HG03457 (cell line): ENCODE data around the gene ST7.

Source experiments
- ATAC-seq: cut with Tn5 transposase; IDR thresholded peaks from one replicate; pipeline ENCODE4 v1.9.1; 2021; ENCODE audit warnings: moderate number of reproducible peaks; ENCODE audit not compliant: unreplicated experiment

Gene ST7

GRCh38 chr7:117176206-117176605 is 222.9 kb downstream of the ST7 start:
- no peak for ATAC-seq

- ATAC-seq = no peak
Observed at GRCh38 chr7:117178600-117178999, 225.3 kb downstream of the ST7 start.

GRCh38 chr7:117179701-117180100 is 226.4 kb downstream of the ST7 start:
- no peak for ATAC-seq

DNA sequence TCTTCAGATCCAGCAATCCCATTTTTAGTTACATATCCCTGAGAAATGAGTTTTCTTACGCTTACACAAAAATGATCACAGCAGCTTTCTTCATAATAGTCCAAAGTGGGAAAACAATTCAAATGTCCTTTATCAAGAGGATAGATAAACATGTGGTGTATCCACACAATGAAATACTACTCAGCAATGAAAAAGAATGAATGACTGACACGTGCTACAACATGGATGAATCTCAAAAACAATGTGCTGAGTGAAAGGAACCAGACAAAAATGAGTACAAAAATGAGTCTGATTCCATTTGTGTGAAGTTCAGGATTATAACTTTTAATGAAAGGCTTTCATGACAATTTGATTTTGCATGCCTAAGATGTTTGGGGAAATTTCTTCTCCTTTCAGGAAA is 230.4 kb downstream of the ST7 start:
- ATAC-seq = no peak

DNA sequence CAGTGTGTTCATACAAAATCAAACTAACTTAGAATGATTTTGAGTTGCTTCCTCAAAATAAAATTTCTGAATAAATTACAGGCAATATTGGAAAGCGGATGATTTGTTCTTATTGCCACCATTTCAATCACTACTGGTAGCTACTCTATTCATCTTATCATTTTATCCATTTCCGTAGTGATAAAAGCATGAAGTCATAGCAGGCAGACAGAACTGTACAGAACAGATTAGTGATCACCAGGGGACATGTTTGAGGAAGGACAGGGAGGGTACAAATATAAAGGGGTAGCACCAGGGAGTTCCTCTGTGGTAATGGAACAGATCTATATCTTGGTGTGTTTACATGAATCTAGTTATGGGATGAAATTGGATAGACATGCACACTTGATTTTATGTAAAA is 231.1 kb downstream of the ST7 start:
- no peak for ATAC-seq

DNA sequence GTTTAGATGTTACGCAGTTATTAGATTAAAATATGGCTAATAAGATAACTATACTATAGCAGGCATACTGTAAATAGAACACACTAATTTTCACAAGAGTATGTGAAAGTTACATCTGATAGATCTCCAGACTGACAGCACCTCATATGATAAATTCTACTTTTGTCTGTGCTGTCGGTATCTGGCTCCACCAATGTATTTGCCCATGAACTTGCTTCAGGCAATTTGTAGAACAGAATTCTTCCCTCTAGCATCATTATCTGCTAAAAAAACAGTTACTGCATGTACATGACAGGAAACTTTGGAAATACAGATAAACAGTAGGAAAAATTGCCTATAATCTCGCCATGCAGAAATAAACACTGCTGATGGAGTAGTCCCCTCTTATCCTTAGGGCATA is 231.8 kb downstream of the ST7 start:
- no peak for ATAC-seq

DNA sequence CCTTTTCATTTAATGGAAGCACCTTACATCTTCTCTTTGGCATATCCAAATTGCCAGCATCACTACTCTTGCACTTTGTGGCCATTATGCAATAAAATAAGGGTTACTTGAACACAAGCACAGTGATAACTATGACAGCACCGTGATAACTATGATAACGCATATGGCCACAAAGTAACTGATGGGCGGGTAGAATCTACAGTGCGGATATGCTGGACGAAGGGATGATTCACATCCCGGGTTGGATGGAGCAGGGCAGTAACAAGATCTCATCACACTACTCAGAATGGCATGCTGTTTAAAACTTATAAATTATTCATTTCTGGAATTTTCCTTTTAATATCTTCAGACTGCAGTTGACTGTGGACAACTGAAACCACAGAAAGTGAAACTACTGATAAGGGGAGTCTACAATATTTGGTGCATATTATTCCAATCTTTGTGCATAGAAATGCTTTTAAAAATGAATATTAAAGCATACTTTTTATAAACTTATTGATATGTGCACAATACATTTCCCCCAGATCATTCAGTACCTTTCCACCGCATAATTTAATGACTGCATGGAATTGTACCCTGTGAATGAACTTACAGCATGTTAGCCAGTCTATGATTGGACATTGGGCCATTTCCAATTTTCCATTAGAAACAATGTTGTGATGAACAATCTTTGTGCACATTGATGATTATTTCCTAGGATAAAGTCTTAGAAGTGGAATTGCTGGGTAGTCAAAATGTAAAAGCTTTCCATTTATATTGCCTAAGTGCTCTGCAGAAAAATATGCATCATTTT is 233.1 kb downstream of the ST7 start:
- no peak for ATAC-seq

GRCh38 chr7:117188376-117188775 is 235.1 kb downstream of the ST7 start:
- no peak for ATAC-seq

- no peak for ATAC-seq
Observed at GRCh38 chr7:117188949-117189592, 235.8 kb downstream of the ST7 start.

DNA sequence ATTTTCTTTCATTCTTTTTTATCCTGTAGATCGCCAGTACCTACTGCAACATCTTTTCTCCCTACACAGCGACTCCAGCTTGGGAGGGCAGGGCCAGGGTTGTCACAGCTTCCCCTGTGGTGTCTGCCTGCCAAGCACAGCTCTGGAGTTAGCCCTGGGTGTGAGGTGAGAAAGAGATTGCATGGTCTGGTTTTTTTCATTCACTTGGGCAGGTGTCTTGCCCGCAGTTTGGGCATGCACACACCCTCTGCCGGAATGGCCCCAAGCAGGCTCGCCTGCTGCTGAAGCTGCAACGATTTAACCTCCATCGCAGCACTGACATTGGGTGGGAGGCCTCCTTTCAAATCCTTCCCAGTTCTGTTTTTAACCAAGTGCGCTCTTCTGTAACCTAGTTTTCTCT is 236.8 kb downstream of the ST7 start:
- ATAC-seq = no peak

DNA sequence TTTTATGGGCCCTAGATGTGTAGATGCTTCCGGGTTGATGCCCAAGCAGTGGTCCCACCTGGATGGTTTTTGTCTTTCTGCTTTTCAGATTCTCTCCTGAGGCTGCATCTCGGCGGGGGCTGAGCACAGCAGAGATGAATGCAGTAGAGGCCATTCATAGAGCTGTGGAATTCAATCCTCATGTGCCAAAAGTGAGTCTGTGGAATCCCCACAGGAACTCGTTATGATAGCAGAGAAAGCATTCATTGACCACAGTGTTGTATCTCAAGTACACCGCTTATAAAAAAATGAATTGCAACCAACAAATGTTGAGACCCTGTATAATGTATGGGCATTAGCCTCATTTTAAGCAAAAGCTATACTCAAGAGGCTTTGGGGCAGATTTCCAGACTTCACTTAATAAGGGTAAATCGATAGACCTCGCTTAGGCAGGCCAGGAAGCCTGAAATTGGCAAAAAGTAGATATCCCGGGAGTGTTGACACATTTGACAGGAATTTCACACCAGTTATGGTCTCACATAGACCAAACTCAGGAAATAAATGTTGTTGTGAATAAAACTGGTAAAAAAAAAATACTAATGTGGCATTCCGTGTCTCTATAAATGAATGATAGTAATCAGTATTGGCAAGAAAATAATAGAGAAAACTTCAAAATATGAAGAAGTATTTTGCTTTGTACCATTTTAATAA is 237.6 kb downstream of the ST7 start:
- no peak for ATAC-seq

DNA sequence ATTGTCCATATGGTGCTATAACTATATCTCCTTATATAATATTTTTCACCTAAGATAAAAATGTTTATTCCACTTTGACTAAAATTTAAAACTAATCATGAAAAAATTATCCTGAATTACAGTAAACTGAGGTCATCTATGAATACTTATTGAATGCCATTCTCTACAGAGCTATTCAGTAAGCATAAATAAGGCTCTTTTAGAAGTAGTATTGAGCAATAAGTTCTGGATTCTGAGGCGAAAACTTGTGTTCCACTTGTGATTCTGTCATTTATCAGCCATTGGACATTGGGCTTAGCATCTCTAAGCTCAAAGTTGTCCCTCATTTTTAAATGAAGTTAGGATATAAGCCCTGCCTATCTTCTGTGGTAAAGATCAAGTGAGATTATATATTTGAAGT is 238.8 kb downstream of the ST7 start:
- ATAC-seq = no peak

- ATAC-seq = no peak
Observed at GRCh38 chr7:117193564-117193963, 240.3 kb downstream of the ST7 start.

DNA sequence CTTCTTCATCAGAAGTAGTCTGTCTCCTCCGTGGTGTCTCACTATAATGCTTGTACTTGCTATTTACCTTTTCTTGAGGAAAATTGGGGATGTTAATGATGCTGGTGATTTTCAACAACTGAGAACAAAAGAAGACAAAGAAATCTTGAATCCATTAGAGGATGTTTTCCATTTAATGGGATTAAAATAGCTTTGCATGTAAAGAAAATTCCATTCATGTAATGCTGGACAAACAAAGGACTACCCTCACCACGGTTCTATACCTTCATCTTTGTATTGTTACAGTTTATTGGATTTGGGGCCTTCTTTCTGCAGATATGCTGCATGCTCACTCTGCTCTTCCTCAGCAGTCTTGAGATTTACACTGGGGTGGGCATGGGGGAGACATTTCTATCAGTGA is 241.1 kb downstream of the ST7 start:
- ATAC-seq = no peak

DNA sequence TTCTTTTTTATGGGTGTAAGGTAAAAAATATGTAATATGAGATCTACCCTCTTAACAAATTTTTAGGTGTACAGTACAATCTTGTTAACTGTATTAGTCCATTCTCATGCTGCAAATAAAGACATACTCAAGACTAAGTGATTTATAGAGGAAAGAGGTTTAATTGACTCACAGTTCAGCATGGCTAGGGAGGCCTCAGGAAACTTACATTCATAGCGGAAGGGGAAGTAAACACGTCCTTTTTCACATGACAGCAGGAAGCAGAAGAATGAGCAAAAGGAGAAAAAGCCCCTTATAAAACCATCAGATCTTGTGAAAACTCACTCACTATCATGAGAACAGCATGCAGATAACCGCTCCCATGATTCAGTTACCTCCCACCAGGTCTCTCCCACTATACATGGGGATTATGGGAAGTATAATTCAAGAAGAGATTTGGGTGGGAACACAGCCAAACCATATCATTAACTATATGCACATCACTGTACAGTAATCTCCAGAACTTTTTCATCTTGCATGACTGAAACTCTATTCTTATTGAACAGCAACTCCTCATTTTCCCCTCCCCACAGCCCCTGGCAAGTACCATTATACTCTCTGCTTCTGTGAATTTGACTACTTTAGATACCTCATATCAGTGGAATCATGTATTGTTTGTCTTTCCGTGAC is 242.2 kb downstream of the ST7 start:
- no peak for ATAC-seq

DNA sequence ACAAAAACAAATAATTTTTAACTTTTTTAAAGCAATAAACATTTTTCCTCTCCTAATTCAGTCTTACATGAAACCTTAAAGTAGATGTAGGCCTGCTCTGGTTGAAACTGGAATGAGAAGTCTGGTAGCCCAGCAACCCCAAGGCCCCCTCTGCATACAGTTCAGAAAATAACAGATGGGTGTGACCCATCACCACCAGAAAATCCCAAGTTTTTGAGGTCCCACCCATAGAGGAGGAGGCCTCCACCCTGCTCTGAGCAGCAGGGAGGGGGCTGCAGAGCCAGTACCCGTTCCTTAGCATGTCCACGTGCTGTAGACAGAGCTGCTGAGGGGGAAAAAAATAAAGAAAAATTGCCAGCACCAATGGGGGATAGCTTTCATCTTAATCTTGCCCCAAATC is 246.8 kb downstream of the ST7 start:
- no peak for ATAC-seq

- ATAC-seq = no peak
Observed at GRCh38 chr7:117200786-117201458, 247.6 kb downstream of the ST7 start.

DNA sequence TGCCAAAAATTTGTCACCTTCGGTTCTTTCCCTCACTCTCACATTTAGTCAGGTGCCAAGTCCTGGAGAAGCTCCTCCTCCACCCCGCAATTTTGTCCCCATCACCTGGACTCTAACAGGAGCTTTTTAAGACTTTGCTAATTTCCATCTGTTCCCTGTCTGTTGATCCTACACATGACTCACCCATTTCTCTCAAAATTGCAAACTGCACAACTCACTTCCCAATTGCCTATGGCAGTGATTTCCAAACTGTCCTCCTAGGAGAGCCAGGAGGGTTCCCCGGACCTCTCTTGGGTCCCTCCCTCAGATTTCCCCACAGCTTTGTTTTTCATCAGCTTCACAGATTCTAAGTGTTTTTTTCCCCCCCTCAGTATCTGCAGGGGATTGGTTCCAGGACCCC is 249.2 kb downstream of the ST7 start:
- ATAC-seq = no peak

DNA sequence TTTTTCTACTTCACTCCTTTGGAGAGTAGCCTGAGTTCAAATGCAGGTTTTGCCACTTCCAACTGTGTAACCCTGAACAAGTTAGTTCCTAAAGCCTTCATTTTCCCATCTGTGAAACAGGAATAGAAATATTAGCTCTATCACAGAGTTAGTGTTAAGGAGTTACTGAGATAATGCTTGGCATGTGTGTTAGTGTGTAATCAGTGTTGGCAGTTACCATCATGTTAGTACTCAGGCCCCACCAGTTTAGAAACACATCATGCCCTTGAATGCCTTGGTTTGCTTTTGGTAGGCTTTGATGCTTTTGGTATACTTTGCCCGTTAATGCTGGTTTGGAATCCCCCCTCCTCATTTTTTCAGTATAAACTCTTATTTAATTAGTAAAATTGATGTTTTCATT is 249.9 kb downstream of the ST7 start:
- no peak for ATAC-seq

GRCh38 chr7:117205873-117206272 is 252.6 kb downstream of the ST7 start:
- ATAC-seq = no peak

DNA sequence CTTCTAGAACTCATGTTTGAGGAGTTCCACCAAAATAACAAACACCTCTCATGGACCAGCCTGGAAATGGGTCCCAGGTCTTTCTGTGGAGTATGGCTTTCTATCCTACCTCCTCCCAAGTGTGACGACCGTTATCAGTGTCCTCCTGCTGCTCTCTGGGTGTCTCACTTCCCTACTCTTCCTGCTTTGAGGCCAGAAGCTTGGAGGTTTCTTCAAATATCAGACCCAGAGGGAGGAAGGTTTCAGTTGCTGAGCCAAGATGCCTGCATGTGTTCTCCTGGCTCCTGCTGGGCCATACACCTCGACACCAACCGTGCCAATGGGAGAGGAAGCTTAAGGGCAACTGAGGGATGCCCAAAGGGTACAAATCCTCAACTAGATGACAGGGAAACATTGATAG is 255.0 kb downstream of the ST7 start:
- no peak for ATAC-seq
